Measurements from ENCODE around the gene DPP7.

Gene DPP7

DNA sequence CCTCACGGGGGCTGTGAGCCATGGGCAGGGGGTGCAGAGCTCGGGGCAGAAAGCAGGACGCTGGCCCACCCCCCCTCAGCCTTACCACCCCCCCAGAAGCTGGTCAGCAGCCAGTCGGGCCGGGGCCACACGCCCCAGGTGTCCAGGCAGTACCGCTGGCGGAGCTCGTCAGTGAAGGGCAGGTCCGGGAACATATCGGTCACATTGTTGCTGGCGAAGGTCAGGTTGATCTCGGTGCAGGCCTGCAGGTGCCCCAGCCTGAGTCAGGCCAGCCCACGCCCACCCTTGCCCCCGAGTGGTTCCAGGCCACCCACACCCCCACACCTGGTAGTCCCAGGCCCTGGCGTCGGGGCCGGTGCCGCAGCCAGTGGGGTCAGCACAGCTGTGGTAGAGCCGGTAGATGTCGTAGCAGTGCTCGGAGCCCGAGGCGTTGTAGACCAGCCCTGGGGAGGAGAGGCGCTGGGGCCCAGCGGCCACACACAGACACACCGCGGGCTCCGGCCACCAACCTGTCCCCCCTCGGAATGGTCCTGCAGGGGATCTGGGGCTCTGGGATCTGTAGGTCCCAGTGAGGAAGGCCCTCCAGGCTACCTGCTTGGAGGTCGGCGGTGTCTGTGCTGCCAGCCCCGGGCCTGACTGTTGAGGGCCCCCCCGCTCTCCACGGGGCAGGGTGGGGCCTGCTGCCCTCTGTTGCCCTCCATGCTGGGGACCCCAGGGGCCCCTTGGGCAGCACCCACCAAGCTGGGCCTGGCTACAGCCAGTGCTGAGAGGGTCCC is 2.6 kb downstream of the DPP7 start:
- no peak for DNase-seq (ENCODE audit: low spot score)

GRCh38 chr9:137110911-137111787 is 3.4 kb downstream of the DPP7 start:
- DNase-seq (ENCODE audit: low spot score): no peak

GRCh38 chr9:137110147-137110910 is 4.2 kb downstream of the DPP7 start:
- DNase-seq (ENCODE audit: low spot score): no peak

GRCh38 chr9:137109250-137110146 is 5.0 kb downstream of the DPP7 start:
- no peak for DNase-seq (ENCODE audit: low spot score)

- DNase-seq (ENCODE audit: low spot score): no peak
These were observed 5.8 kb downstream of the DPP7 start for GRCh38 chr9:137108608-137109249.

DNA sequence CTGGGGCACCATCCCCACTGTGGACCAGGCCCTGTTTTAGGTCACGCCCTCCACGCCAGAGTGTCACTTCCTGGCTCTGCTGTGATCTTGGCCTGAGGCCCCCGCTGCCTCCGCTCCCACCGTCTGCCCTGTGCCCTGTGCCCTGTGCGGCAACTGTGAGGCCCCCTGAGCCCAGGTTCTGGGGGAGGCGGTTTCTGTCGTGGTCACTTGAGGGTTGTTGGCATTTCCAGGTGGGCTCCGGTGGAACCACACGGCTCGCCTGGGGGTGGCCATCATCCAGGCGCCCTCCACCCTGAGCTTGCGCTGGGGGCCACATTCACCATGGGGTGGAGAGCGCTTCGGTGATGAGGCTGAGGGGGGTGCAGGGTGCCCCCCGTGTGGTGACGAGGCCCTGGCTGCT is 6.6 kb downstream of the DPP7 start:
- DNase-seq (ENCODE audit: low spot score): no peak

DNA sequence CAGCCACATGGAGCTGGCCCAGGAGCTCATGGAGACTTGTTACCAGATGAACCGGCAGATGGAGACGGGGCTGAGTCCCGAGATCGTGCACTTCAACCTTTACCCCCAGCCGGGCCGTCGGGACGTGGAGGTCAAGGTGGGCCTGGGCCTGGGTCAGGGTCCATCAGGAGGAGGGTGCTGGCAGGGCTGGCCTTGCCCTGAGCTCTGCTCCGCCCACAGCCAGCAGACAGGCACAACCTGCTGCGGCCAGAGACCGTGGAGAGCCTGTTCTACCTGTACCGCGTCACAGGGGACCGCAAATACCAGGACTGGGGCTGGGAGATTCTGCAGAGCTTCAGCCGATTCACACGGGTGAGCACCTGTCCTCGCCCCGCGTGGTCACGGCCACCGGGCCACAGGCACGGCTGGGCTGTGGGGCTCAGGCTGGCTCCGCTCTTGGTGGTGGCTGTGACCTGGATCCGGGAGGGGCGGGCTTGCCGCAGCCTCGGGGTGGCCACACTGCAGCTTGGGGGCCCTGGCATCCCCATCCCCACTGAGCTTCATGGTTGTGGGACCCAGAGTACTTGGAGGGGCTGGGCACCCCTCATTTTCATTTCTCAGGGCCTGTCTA is 7.1 kb downstream of the DPP7 start:
- no peak for DNase-seq (ENCODE audit: low spot score)

DNA sequence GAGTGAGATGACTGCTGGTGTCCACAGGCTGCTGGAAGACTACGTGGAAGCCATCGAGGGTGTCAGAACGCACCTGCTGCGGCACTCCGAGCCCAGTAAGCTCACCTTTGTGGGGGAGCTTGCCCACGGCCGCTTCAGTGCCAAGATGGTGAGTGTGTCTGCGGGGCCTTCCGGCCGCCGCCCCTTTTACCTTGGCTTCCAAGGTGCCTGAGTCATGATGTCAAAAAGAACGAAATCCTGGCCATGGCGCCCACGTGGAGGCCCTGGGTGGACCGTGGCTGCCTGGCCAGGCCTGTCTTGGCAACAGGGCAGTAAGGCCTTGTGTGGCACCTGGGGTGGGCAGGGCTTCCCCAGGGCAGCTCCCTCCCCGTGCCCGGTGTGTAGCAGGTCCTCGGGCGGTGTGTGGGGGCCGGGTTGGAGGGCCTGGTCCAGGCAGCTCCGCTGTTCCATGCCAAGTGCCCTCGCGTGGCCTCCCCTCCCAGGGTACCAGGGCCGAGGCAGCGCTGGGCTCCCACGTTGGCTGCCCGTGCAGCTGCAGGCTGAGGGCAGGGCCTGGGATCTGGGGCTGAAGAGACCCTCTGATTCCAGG is 7.8 kb downstream of the DPP7 start:
- no peak for DNase-seq (ENCODE audit: low spot score)

DNA sequence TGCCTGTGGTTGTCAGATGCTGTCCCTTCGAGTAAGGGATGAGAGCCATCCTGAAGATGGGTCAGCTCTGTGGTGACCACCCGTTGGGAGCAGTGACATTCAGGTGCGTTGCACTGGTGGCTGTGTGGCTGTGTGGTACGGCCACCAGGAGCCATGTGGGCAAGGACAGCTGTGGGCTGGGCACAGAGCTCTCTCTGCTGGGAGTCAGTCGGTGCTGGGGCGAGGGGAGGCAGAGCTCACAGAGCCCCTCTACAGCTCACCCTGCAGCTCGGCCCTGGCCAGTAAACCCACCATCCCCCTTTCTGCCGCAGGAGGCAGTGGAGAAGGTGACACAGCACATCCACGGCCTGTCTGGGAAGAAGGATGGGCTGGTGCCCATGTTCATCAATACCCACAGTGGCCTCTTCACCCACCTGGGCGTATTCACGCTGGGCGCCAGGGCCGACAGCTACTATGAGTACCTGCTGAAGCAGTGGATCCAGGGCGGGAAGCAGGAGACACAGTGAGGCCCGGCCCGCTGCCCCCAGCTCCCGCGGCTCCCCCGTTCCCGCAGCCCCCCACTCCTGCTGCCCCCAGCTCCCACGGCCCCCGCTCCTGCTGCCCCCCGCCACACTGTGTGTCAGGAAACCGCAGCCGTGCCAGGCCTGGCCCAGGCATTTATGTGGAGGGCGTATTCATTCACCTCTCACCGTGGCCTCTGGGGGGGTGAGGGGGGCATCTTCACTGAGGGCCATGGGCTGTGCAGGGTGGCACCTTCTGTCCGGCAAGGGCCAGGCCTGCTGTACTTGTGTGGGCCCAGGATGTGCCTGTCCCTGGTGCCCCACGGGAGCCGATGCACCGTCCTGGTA is 8.5 kb downstream of the DPP7 start:
- no peak for DNase-seq (ENCODE audit: low spot score)

- DNase-seq (ENCODE audit: low spot score): no peak
These were observed 11.1 kb downstream of the DPP7 start for GRCh38 chr9:137103206-137103999.

DNA sequence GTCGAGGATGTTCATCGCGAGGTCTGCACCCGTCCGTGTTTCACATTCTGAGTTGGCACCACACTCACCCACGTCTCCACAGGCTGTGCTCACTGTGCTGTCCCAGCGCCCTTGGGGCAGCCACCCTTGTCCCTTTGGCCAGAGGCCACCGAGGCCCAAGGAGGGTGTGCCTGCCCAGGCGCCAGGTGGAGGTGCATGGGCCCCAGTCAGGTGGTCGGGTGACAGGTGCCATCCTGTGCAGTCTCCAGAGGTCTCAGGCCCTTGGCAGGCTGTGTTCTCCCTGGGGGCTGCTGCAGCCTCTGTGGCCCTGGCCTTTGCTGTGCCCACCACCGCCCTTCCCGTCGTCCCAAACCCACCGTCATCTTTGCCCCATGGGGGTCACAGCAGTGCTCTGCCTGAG is 15.3 kb downstream of the DPP7 start:
- no peak for DNase-seq (ENCODE audit: low spot score)

DNA sequence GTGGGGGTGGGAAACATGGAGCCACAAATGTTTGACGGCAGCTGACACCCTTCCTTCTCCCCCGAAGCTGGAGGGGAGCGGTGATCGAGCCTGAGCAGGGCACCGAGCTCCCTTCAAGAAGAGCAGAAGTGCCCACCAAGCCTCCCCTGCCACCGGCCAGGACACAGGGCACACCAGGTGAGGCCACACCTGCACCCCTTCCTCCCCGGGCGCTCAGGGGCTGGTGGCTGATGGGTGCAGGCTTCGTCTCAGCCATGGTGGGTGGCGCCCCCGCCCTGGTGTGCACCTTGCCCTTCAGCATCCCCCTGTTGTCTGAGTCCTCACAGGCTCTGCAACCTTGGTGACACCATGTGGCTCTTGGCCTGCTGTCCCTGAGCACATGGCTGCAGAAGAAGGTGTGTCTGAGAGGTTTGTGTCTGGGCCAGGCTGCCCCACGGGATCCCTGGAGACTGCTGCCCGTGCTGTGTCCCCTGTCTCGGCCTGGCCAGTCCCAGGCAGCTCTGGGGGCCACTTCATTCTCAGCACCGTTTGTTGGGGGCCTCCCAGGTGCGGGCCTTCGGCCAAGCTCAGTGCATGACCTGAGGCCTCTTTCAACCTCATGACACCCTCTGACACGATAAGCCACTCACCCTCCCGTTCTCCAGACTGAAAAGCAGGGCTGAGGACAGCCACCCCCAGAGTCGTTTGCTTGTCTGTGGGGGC is 16.6 kb downstream of the DPP7 start:
- DNase-seq (ENCODE audit: low spot score): no peak

GRCh38 chr9:137096785-137097546 is 17.6 kb downstream of the DPP7 start:
- no peak for DNase-seq (ENCODE audit: low spot score)

DNA sequence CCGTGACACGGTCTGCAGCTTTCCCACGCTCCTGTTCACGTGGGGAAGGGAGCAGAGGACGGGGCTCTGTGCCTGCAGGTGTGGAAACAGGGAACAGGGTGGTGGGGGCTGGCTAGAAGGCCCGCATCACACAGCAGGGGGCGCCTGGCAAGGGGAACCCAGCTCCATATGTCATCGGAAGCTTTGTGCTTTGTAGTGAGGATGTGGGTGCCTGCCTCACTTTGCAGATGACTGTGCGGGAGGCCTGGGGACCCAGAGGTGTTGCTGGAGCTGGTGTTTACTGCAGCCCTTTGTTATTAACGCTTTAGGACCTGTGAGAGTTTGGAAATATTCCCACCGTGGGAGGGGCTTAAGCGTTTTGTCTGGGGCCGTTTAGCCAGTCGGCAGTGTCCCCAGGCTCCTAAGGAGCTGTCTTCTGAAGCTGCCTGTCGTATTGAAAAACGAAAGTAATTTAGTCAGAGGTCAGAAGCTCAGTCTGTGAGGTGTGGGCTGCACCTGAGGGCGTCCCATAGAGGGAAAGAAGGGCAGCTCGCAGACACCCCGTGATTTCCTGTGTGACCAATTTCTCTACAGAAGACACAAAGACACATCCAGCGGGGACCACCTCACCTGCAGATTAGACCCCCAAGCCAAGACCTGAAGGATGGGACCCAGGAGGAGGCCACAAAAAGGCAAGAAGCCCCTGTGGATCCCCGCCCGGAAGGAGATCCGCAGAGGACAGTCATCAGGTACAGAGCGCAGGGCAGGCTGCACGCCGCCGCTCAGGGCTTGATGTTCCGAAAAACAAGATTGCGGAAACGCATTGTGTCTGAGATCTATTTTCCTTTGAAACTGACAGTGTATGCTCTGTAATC is 18.6 kb downstream of the DPP7 start:
- DNase-seq (ENCODE audit: low spot score): no peak

DNA sequence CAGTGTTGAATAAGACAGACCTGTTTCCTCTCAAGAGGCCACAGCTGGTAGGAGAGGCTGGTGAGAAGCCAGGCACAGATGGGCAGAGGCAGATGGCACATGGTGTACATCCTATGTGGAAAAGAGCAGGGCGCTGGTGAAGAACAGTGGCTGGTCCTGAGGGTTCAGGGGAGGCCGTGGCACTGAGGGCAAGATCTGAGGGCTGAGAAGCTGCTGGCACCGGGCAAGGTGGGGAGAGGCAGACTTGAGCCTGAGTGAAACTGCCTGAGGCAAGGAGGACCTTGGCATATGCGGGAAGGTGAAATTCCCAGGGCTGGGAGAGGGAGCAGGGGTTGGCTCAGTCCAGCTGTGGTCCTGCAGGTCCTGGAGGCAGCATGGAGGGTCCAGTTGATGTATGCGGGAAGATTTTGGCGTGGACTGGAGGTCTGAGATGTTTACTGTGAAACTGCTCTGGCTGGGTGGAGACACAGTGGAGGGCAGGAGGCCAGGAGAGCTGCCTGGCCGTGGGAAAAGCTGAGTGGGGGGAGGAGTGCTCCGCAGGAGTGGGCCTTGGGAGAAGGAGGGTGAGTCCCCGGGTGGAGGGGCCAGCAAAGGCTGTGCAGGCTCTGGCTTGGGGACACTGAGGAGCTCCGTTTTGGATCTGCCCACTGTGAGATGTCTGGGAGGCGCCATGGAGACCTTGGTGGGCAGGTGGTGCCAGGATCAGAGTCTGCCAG is 25.1 kb downstream of the DPP7 start:
- DNase-seq (ENCODE audit: low spot score): no peak

Data from cerebellar cortex (tissue), 1 donor.